H1 (cell line): ENCODE results near the gene TFAP2A. TPM values are rescaled to one million over a fixed set of nuclear protein-coding genes. Genes with fewer than 3 reads are reported as not detected.

Experiments
- CTCF ChIA-PET: fragments of 300-600 bp; sonication (Branson Sonifier 250); formaldehyde crosslinking; loops from one replicate; lab custom pipeline; 2021; ENCODE audit not compliant: partially characterized antibody; lab: Charles Lee
- POLR2A ChIA-PET: fragments of 300-600 bp; sonication (Branson Sonifier 250); formaldehyde crosslinking; loops from one replicate; lab custom pipeline; 2021; ENCODE audit warnings: inconsistent platforms; ENCODE audit not compliant: partially characterized antibody; lab: Charles Lee
- DNase-seq, 2 experiments: peaks; one replicate each; pipeline versions ENCODE4 v3.0.0 to v3.0.0-alpha.2; 2010 to 2022; ENCODE audit warnings: low spot score in 2 of 2, low read depth in 1 of 2, mixed read lengths in 1 of 2
- FAIRE-seq: peaks from 2 replicates; lab custom pipeline; 2011; peaks lifted over from hg19 to GRCh38; lab: Jason Lieb, UNC
- H2AFZ ChIP-seq: 2 replicates; pipeline ENCODE4 v1.8.1; 2012; ENCODE audit warnings: low read length, inconsistent platforms
- H2AK5ac ChIP-seq: 2 replicates; pipeline ENCODE4 v1.6.1; 2013; ENCODE audit warnings: low read depth, low read length
- H2BK120ac ChIP-seq: replicated peaks from 2 replicates; pipeline ENCODE3; 2013; ENCODE audit warnings: low read depth, low read length, inconsistent platforms
- H2BK12ac ChIP-seq: 2 replicates; pipeline ENCODE4 v1.6.1; 2013; ENCODE audit warnings: low read depth, low read length
- H2BK15ac ChIP-seq: 2 replicates; pipeline ENCODE4 v1.6.1; 2013; ENCODE audit warnings: low read length
- H2BK20ac ChIP-seq: 2 replicates; pipeline ENCODE4 v1.6.1; 2013; ENCODE audit warnings: low read length
- H2BK5ac ChIP-seq: 2 replicates; pipeline ENCODE4 v1.6.1; 2013; ENCODE audit warnings: low read depth, low read length
- H3K14ac ChIP-seq: 2 replicates; pipeline ENCODE4 v1.6.1; 2013; ENCODE audit warnings: inconsistent platforms; ENCODE audit not compliant: insufficient read length
- H3K18ac ChIP-seq: 2 replicates; pipeline ENCODE4 v1.6.1; 2013; ENCODE audit warnings: low read length; ENCODE audit errors: extremely low read depth
- H3K23ac ChIP-seq: 2 replicates; pipeline ENCODE4 v1.6.1; 2013; ENCODE audit warnings: inconsistent platforms; ENCODE audit not compliant: insufficient read length
- H3K23me2 ChIP-seq: 2 replicates; pipeline ENCODE4 v1.6.1; 2013; ENCODE audit warnings: low read depth, low read length
- H3K27ac ChIP-seq: 2 replicates; pipeline ENCODE4 v1.6.1; 2011; ENCODE audit warnings: low read depth, low read length, inconsistent platforms
- H3K27me3 ChIP-seq, 4 experiments: replicated peaks in 1 of 4; 1 replicate in 1 of 4; 2 replicates in 3 of 4; pipeline versions ENCODE4 v1.6.1 to v1.8.1; 2011 to 2013; ENCODE audit warnings: low read length in 3 of 4, mild to moderate bottlenecking in 3 of 4, inconsistent platforms in 2 of 4, mixed read lengths in 2 of 4, moderate library complexity in 1 of 4; ENCODE audit not compliant: control insufficient read depth in 3 of 4, insufficient read depth in 3 of 4; ENCODE audit errors: extremely low read depth in 1 of 4
- H3K36me3 ChIP-seq, 4 experiments: 2 replicates each; pipeline versions ENCODE4 v1.6.1 to v1.8.1; 2011 to 2013; ENCODE audit warnings: mild to moderate bottlenecking in 4 of 4, low read length in 3 of 4, moderate library complexity in 2 of 4, control low read depth in 1 of 4, inconsistent platforms in 1 of 4; ENCODE audit not compliant: insufficient read depth in 4 of 4, control insufficient read depth in 2 of 4
- H3K4ac ChIP-seq: replicated peaks from 2 replicates; pipeline ENCODE3; 2013; ENCODE audit warnings: low read length, low read depth, mixed read lengths, inconsistent platforms; ENCODE audit not compliant: insufficient read length
- H3K4me1 ChIP-seq, 4 experiments: replicated peaks in 1 of 4; 1 replicate in 1 of 4; 2 replicates in 3 of 4; pipeline versions ENCODE4 v1.6.1 to v1.8.1; 2011 to 2013; ENCODE audit warnings: low read length in 3 of 4, inconsistent platforms in 2 of 4, mixed read lengths in 1 of 4; ENCODE audit not compliant: insufficient read depth in 4 of 4, control insufficient read depth in 3 of 4
- H3K4me2 ChIP-seq, 2 experiments: 2 replicates each; pipeline versions ENCODE4 v1.6.1 to v1.8.1; 2011 to 2013; ENCODE audit warnings: low read depth in 2 of 2, low read length in 2 of 2, control low read depth in 1 of 2, inconsistent platforms in 1 of 2, mild to moderate bottlenecking in 1 of 2; ENCODE audit not compliant: insufficient read depth in 1 of 2
- H3K4me3 ChIP-seq, 4 experiments: fragments of 200-600, 300-600 bp in 1 of 4; sonication (generic), shearing (Covaris generic), sonication (Bioruptor Twin) in 1 of 4; 2 replicates each; pipeline versions ENCODE4 v1.5.1 to v1.8.1; 2011 to 2016; ENCODE audit warnings: low read length in 4 of 4, low read depth in 3 of 4, control low read depth in 2 of 4, inconsistent platforms in 2 of 4, mild to moderate bottlenecking in 2 of 4, mixed read lengths in 1 of 4, moderate library complexity in 1 of 4; ENCODE audit not compliant: insufficient read depth in 2 of 4; ENCODE audit errors: extremely low read depth in 1 of 4
- H3K56ac ChIP-seq: replicated peaks from 2 replicates; pipeline ENCODE3; 2013; ENCODE audit warnings: low read depth, mild to moderate bottlenecking, mixed read lengths, low read length, inconsistent platforms; ENCODE audit not compliant: insufficient read length
- H3K79me1 ChIP-seq: 2 replicates; pipeline ENCODE4 v1.6.1; 2013; ENCODE audit warnings: low read depth, low read length, control low read depth
- H3K79me2 ChIP-seq, 2 experiments: 2 replicates each; pipeline versions ENCODE4 v1.6.1 to v1.8.1; 2012 to 2013; ENCODE audit warnings: low read length in 2 of 2, mild to moderate bottlenecking in 2 of 2, inconsistent platforms in 1 of 2; ENCODE audit not compliant: insufficient read depth in 2 of 2, control insufficient read depth in 1 of 2
- H3K9ac ChIP-seq, 4 experiments: replicated peaks in 1 of 4; 1 replicate in 1 of 4; 2 replicates in 3 of 4; pipeline versions ENCODE4 v1.6.1 to v1.8.1; 2011 to 2013; ENCODE audit warnings: low read depth in 3 of 4, low read length in 3 of 4, control low read depth in 2 of 4, mild to moderate bottlenecking in 2 of 4, moderate library complexity in 2 of 4, inconsistent platforms in 1 of 4; ENCODE audit errors: extremely low read depth in 1 of 4
- H3K9me3 ChIP-seq, 2 experiments: 2 replicates each; pipeline versions ENCODE4 v1.6.1 to v1.8.1; 2012 to 2013; ENCODE audit warnings: mild to moderate bottlenecking in 2 of 2, moderate library complexity in 2 of 2, control low read depth in 1 of 2, inconsistent platforms in 1 of 2, low read depth in 1 of 2, low read length in 1 of 2, mixed read lengths in 1 of 2; ENCODE audit not compliant: insufficient read depth in 2 of 2
- H4K20me1 ChIP-seq, 2 experiments: replicated peaks in 1 of 2; 2 replicates each; pipeline versions ENCODE3 to v1.8.1; 2011 to 2013; ENCODE audit warnings: inconsistent platforms in 2 of 2, low read length in 2 of 2, mild to moderate bottlenecking in 1 of 2; ENCODE audit not compliant: insufficient read depth in 2 of 2, control insufficient read depth in 1 of 2
- H4K5ac ChIP-seq: 2 replicates; pipeline ENCODE4 v1.6.1; 2013; ENCODE audit warnings: low read length, low read depth, mixed read lengths, inconsistent platforms; ENCODE audit not compliant: insufficient read length
- H4K8ac ChIP-seq: 2 replicates; pipeline ENCODE4 v1.8.0; 2013; ENCODE audit warnings: mild to moderate bottlenecking, moderate library complexity, low read length, inconsistent platforms; ENCODE audit not compliant: insufficient read depth; ENCODE audit errors: extremely low read depth
- H4K91ac ChIP-seq: replicated peaks from 2 replicates; pipeline ENCODE3; 2013; ENCODE audit warnings: low read length, mixed read lengths, inconsistent platforms; ENCODE audit not compliant: insufficient read length
- ASH2L ChIP-seq: fragments of 200-600, 300-600 bp; sonication (generic); IDR thresholded peaks from one replicate; pipeline ENCODE4 v1.7.1; 2017; ENCODE audit warnings: low read length
- ATF2 ChIP-seq: IDR thresholded peaks from 2 replicates; pipeline ENCODE4 v1.6.1; 2012; ENCODE audit warnings: low read length, inconsistent platforms
- BRCA1 ChIP-seq: IDR thresholded peaks from 2 replicates; pipeline ENCODE4 v1.6.1; 2012; ENCODE audit warnings: low read depth, low read length, improper control_type of control experiment
- CHD2 ChIP-seq: IDR thresholded peaks from 2 replicates; pipeline ENCODE4 v1.6.1; 2012; ENCODE audit warnings: low read length, improper control_type of control experiment
- JUN ChIP-seq: IDR thresholded peaks from 2 replicates; pipeline ENCODE4 v1.6.1; 2011; ENCODE audit warnings: low read depth, mild to moderate bottlenecking, improper control_type of control experiment, low read length
- KDM5A ChIP-seq: fragments of 200-600 bp; IDR thresholded peaks from 2 replicates; pipeline ENCODE4 v1.7.1; 2012; ENCODE audit warnings: mild to moderate bottlenecking, low read length, inconsistent platforms, mixed read lengths
- NRF1 ChIP-seq: IDR thresholded peaks from 2 replicates; pipeline ENCODE4 v1.6.1; 2011; ENCODE audit warnings: mild to moderate bottlenecking, low read depth, low read length, improper control_type of control experiment
- POLR2AphosphoS5 ChIP-seq: IDR thresholded peaks from 2 replicates; pipeline ENCODE4 v1.6.1; 2011; ENCODE audit warnings: low read depth, low read length
- RNF2 ChIP-seq: fragments of 200-900, 300-1000 bp; sonication (generic); IDR thresholded peaks from 2 replicates; pipeline ENCODE4 v1.7.1; 2016; ENCODE audit warnings: borderline replicate concordance, low read depth, mild to moderate bottlenecking, antibody characterized with exemption, low read length; ENCODE audit not compliant: poor library complexity, severe bottlenecking; ENCODE audit errors: missing control alignments
- SP4 ChIP-seq: IDR thresholded peaks from 2 replicates; pipeline ENCODE4 v1.6.1; 2012; ENCODE audit warnings: low read length, inconsistent platforms
- TBP ChIP-seq: IDR thresholded peaks from 2 replicates; pipeline ENCODE4 v1.6.1; 2011; ENCODE audit warnings: low read depth, low read length, improper control_type of control experiment
- TCF12 ChIP-seq: IDR thresholded peaks from 2 replicates; pipeline ENCODE4 v1.6.1; 2011; ENCODE audit warnings: low read depth, mild to moderate bottlenecking, low read length
- WGBS, 2 experiments: shearing (Covaris generic) in 1 of 2; methylation state at CpG; one replicate each; pipeline versions ENCODE4 v1.1.6 to v1.1.7; 2013 to 2015; ENCODE audit warnings: low lambda C conversion rate in 2 of 2, mixed read lengths in 2 of 2, inconsistent platforms in 1 of 2, low coverage in 1 of 2, missing lambda C conversion rate in 1 of 2; ENCODE audit not compliant: insufficient replicate concordance in 2 of 2, insufficient coverage in 1 of 2, insufficient read length in 1 of 2; ENCODE audit errors: extremely low coverage in 1 of 2, missing lambda C conversion rate in 1 of 2; 5-methylcytosine and 5-hydroxymethylcytosine counted together
- polyA plus RNA-seq, 7 experiments: library from polyadenylated mRNA; depleted of rRNA in 3 of 7; stranded (reverse) in 5 of 7; unstranded in 2 of 7; fragments of >200 nt in 5 of 7; fragments of 200-250 nt in 2 of 7; gene quantifications; 1 replicate in 5 of 7; 2 replicates in 1 of 7; 4 replicates in 1 of 7; pipeline versions ENCODE4 v1.2.1 to v1.2.3, GENCODE V29; 2011 to 2013; ENCODE audit warnings: missing spikeins in 2 of 7, mixed read lengths in 2 of 7
- total RNA-seq: library from RNA; stranded (reverse); fragmentation: NEBNext Ultra II Directional; extraction: Animal tissue kit (Norgen Biotek cat#: 25700); gene quantifications from 2 replicates; pipeline ENCODE4 v1.2.1, GENCODE V29; 2021

TFAP2A gene
- total and polyA plus RNA-seq, 2 of the 8 experiments (the other 6 are each of a cell fraction or from before 2014, with no cell fraction given) = 0.23 TPM; not detected in 1

DNA sequence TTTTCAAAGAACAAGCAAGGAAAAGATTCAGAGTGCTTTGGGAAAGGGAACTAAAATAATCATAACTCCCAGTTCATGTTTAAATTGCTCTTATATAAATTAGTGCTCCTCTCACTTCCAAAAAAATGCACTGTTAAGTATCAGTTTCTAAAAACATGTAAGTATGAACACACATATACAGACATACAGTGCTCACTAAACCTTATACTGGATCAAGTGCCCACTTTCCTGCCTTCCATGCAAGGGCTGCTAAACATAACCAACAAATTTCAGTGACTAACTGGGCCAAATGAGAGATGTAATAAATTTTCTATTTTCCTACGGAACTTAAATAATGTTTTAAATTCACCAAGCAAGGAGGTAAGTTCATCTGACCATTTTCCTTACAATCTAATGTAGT is 6.4 kb downstream of the TFAP2A start:
- ChIA-PET CTCF (interaction anchor here (8.7 to 21.9 kb wide), 2 partner anchors 15 to 25 kb away, joined by 135 to 365 read pairs; no protein-coding TSS in a partner anchor), POLR2A (interaction anchor here (1.0 to 2.5 kb wide), 2 partner anchors 11 to 13 kb away, joined by 3 to 9 read pairs; no protein-coding TSS in a partner anchor)
- no peak for FAIRE-seq
- peaks cover 5 to 7% of the 10 kb centered on the region in 2 experiments for H4K20me1 ChIP-seq
- no peaks in the 10 kb centered on the region; a peak in 1 of 4 replicates for H3K9me3 ChIP-seq
- no peak overlapping the region for H3K14ac ChIP-seq
- no peak overlapping the region for H4K91ac ChIP-seq
- H4K5ac ChIP-seq = no peak overlapping the region
- H3K56ac ChIP-seq = no peak overlapping the region
- no peak overlapping the region for H3K4me3 ChIP-seq
- H2AFZ ChIP-seq = no peak overlapping the region
- no peaks in the 10 kb centered on the region for H3K36me3 ChIP-seq
- peaks cover 12 to 27% (median 14%) of the 10 kb centered on the region in 4 experiments for H3K4me1 ChIP-seq
- no peak overlapping the region for H3K23ac ChIP-seq
- no peak overlapping the region for H2BK12ac ChIP-seq
- H2BK120ac ChIP-seq = no peak overlapping the region
- no peak overlapping the region for H2BK20ac ChIP-seq
- H3K9ac ChIP-seq = no peak overlapping the region
- H2BK5ac ChIP-seq = no peak overlapping the region
- H2BK15ac ChIP-seq = no peak overlapping the region
- no peaks in the 10 kb centered on the region for H3K79me2 ChIP-seq
- H3K27ac ChIP-seq = no peak overlapping the region
- H3K79me1 ChIP-seq = no peaks in the 10 kb centered on the region
- 21% methylated on average over 1 of the region's 1 CpG; no CpG with 5 or more reads in 1 of the 2 experiments for WGBS, 2 experiments
- H3K4me2 ChIP-seq = no peak overlapping the region
- no peak overlapping the region for H3K4ac ChIP-seq
- no peak for DNase-seq
- TF ChIP-seq RNF2 = no peak
- no peak for TF ChIP-seq CHD2
- no peak for TF ChIP-seq NRF1
- TF ChIP-seq ASH2L = no peak
- no peak for TF ChIP-seq POLR2AphosphoS5
- TF ChIP-seq TCF12 = no peak
- no peak for TF ChIP-seq KDM5A
- TF ChIP-seq SP4 = no peak
- TF ChIP-seq JUN = no peak
- TF ChIP-seq ATF2 = no peak
- no peak for TF ChIP-seq TBP
- no peak for TF ChIP-seq BRCA1
- peaks cover 55 to 90% (median 78%) of the 10 kb centered on the region in 4 experiments for H3K27me3 ChIP-seq
- H4K8ac ChIP-seq = no peak overlapping the region
- H2AK5ac ChIP-seq = no peak overlapping the region
- H3K18ac ChIP-seq = no peak overlapping the region
- peaks cover 16% of the 10 kb centered on the region; the same call in 1 of the 2 replicates for H3K23me2 ChIP-seq
